BJ (cell line): ENCODE data around the gene NR2F1-AS1. TPM values are rescaled to one million over a fixed set of nuclear protein-coding genes. Genes with fewer than 3 reads are reported as not detected.

Source experiments
- CTCF ChIA-PET: fragments of 350-600 bp; formaldehyde crosslinking; extraction: SDS; loops from one replicate; lab custom pipeline; 2021; ENCODE audit warnings: antibody characterized with exemption, inconsistent platforms; lab: Yijun Ruan, JAX
- POLR2A ChIA-PET: fragments of 300-600 bp; sonication (Branson Sonifier 250); formaldehyde crosslinking; extraction: SDS; loops from one replicate; lab custom pipeline; 2021; ENCODE audit warnings: antibody characterized with exemption; lab: Charles Lee
- DNase-seq: peaks from one replicate; pipeline ENCODE4 v3.0.0-alpha.2; 2011; ENCODE audit warnings: low read depth
- H3K27me3 ChIP-seq: 2 replicates; pipeline ENCODE4 v1.6.0; 2011; ENCODE audit warnings: low read length; ENCODE audit not compliant: control insufficient read depth, insufficient read depth
- H3K36me3 ChIP-seq: 2 replicates; pipeline ENCODE4 v1.5.1; 2011; ENCODE audit warnings: low read length; ENCODE audit not compliant: control insufficient read depth, insufficient read depth
- H3K4me3 ChIP-seq: 2 replicates; pipeline ENCODE4 v1.5.1; 2011; ENCODE audit warnings: low read depth, mild to moderate bottlenecking, control low read depth, low read length
- polyA plus RNA-seq: library from polyadenylated mRNA; depleted of rRNA; stranded (reverse); fragments of >200 nt; gene quantifications from 2 replicates; pipeline ENCODE4 v1.2.3, GENCODE V29; 2011
- TF ChIP-seq, protein P1 (sequence below): IDR thresholded peaks from 2 replicates; pipeline ENCODE4 v1.5.1; 2011; ENCODE audit warnings: low read depth, mild to moderate bottlenecking, control low read depth, inconsistent platforms, low read length, moderate library complexity; ENCODE audit not compliant: insufficient read depth

The NR2F1-AS1 gene
- polyA plus RNA-seq, 1 experiment, result 13.7 TPM

- TF ChIP-seq, protein P1, sequence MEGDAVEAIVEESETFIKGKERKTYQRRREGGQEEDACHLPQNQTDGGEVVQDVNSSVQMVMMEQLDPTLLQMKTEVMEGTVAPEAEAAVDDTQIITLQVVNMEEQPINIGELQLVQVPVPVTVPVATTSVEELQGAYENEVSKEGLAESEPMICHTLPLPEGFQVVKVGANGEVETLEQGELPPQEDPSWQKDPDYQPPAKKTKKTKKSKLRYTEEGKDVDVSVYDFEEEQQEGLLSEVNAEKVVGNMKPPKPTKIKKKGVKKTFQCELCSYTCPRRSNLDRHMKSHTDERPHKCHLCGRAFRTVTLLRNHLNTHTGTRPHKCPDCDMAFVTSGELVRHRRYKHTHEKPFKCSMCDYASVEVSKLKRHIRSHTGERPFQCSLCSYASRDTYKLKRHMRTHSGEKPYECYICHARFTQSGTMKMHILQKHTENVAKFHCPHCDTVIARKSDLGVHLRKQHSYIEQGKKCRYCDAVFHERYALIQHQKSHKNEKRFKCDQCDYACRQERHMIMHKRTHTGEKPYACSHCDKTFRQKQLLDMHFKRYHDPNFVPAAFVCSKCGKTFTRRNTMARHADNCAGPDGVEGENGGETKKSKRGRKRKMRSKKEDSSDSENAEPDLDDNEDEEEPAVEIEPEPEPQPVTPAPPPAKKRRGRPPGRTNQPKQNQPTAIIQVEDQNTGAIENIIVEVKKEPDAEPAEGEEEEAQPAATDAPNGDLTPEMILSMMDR, result no peak
- no peaks in the 10 kb centered on the region for H3K27me3 ChIP-seq
- ChIA-PET CTCF (interaction anchor here (0.7 to 1.4 kb wide), 2 partner anchors 11 to 21 kb away, joined by 3 to 4 read pairs; no protein-coding TSS in a partner anchor), POLR2A (no interaction called here)
- no peaks in the 10 kb centered on the region for H3K36me3 ChIP-seq
- no peak overlapping the region for H3K4me3 ChIP-seq
- DNase-seq, result no peak
Measured at GRCh38 chr5:93417490-93417889, 163.5 kb downstream of the NR2F1-AS1 start.

- POLR2A ChIA-PET, result no interaction called here
- TF ChIP-seq, protein P1, result no peak
- Histone ChIP-seq H3K36me3 (no peaks in the 10 kb centered on the region), H3K27me3 (no peaks in the 10 kb centered on the region), H3K4me3 (no peak overlapping the region)
- CTCF ChIA-PET, result no interaction called here
- DNase-seq, result no peak
Measured at GRCh38 chr5:93415819-93416218, 165.2 kb downstream of the NR2F1-AS1 start.

DNA sequence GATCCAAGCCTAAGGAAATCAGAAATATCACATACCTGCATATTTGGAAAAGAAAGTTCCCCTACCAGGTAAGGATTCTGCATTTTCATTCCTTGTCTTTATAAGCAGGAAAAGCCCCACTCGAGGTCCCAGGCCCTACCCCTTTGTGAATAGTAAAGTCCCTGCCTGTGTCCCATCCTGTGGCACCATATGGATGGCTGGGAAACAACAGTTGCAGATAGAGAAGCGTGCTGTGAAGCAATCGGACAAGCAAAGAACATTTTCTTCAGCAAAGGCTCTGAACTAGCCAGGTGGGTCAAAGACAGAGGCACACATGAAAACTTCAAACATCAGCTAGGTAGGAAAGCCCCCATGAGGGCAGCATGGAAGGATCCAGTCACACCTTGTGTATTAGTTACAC is 169.3 kb downstream of the NR2F1-AS1 start:
- TF ChIP-seq, protein P1, result no peak
- H3K27me3 ChIP-seq, result no peaks in the 10 kb centered on the region
- ChIA-PET POLR2A (no interaction called here), CTCF (interaction anchor here (1.6 kb wide), 1 partner anchor 10 kb away, joined by 6 read pairs; no protein-coding TSS in a partner anchor)
- H3K4me3 ChIP-seq, result no peak overlapping the region
- H3K36me3 ChIP-seq, result no peaks in the 10 kb centered on the region
- no peak for DNase-seq

DNA sequence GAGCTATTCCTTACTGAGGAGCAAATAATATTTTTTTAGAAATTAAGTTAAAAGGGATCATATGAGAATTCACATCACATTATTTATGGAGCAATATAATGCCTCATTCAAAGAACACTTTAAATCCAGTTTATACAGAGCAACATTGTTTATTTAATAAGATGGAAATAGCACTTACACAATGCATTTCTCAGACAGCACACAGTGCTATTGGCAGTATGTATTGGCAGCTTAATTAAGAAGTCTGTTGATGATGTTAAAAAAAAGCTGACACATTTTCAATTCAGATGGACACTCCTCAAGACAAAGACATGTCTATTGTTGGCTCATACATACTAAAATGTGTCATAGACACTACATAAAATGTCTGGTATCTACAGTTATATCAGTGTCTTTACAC is 171.3 kb downstream of the NR2F1-AS1 start:
- H3K27me3 ChIP-seq, result no peaks in the 10 kb centered on the region
- TF ChIP-seq, protein P1, result no peak
- DNase-seq, result no peak
- ChIA-PET CTCF (no interaction called here), POLR2A (no interaction called here)
- no peak overlapping the region for H3K4me3 ChIP-seq
- no peaks in the 10 kb centered on the region for H3K36me3 ChIP-seq

GRCh38 chr5:93407454-93407853 is 173.6 kb downstream of the NR2F1-AS1 start:
- H3K27me3 ChIP-seq, result no peaks in the 10 kb centered on the region
- CTCF ChIA-PET, result no interaction called here
- DNase-seq, result no peak
- no peaks in the 10 kb centered on the region for H3K36me3 ChIP-seq
- POLR2A ChIA-PET, result no interaction called here
- TF ChIP-seq, protein P1, result no peak
- H3K4me3 ChIP-seq, result no peak overlapping the region
